ENCODE results near the gene ABCA8. TPM values are rescaled to one million over a fixed set of nuclear protein-coding genes. Genes with fewer than 3 reads are reported as not detected.

Gene ABCA8
- total and polyA plus RNA-seq, 2 experiments from 2014 or later: not detected

GRCh38 chr17:68927516-68927915 lies 27.7 kb downstream of the ABCA8 start (continued):
- TF ChIP-seq, protein P1, sequence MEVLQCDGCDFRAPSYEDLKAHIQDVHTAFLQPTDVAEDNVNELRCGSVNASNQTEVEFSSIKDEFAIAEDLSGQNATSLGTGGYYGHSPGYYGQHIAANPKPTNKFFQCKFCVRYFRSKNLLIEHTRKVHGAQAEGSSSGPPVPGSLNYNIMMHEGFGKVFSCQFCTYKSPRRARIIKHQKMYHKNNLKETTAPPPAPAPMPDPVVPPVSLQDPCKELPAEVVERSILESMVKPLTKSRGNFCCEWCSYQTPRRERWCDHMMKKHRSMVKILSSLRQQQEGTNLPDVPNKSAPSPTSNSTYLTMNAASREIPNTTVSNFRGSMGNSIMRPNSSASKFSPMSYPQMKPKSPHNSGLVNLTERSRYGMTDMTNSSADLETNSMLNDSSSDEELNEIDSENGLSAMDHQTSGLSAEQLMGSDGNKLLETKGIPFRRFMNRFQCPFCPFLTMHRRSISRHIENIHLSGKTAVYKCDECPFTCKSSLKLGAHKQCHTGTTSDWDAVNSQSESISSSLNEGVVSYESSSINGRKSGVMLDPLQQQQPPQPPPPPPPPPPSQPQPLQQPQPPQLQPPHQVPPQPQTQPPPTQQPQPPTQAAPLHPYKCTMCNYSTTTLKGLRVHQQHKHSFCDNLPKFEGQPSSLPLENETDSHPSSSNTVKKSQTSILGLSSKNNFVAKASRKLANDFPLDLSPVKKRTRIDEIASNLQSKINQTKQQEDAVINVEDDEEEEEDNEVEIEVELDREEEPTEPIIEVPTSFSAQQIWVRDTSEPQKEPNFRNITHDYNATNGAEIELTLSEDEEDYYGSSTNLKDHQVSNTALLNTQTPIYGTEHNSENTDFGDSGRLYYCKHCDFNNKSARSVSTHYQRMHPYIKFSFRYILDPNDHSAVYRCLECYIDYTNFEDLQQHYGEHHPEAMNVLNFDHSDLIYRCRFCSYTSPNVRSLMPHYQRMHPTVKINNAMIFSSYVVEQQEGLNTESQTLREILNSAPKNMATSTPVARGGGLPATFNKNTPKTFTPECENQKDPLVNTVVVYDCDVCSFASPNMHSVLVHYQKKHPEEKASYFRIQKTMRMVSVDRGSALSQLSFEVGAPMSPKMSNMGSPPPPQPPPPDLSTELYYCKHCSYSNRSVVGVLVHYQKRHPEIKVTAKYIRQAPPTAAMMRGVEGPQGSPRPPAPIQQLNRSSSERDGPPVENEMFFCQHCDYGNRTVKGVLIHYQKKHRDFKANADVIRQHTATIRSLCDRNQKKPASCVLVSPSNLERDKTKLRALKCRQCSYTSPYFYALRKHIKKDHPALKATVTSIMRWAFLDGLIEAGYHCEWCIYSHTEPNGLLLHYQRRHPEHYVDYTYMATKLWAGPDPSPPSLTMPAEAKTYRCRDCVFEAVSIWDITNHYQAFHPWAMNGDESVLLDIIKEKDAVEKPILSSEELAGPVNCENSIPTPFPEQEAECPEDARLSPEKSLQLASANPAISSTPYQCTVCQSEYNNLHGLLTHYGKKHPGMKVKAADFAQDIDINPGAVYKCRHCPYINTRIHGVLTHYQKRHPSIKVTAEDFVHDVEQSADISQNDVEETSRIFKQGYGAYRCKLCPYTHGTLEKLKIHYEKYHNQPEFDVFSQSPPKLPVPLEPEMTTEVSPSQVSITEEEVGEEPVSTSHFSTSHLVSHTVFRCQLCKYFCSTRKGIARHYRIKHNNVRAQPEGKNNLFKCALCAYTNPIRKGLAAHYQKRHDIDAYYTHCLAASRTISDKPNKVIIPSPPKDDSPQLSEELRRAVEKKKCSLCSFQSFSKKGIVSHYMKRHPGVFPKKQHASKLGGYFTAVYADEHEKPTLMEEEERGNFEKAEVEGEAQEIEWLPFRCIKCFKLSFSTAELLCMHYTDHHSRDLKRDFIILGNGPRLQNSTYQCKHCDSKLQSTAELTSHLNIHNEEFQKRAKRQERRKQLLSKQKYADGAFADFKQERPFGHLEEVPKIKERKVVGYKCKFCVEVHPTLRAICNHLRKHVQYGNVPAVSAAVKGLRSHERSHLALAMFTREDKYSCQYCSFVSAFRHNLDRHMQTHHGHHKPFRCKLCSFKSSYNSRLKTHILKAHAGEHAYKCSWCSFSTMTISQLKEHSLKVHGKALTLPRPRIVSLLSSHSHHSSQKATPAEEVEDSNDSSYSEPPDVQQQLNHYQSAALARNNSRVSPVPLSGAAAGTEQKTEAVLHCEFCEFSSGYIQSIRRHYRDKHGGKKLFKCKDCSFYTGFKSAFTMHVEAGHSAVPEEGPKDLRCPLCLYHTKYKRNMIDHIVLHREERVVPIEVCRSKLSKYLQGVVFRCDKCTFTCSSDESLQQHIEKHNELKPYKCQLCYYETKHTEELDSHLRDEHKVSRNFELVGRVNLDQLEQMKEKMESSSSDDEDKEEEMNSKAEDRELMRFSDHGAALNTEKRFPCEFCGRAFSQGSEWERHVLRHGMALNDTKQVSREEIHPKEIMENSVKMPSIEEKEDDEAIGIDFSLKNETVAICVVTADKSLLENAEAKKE (CRISPR knock-in tag; IDR thresholded peaks at IDR 0.05): no peak
- TF ChIP-seq STAT1 (IDR thresholded peaks at IDR 0.05; ENCODE audit: unreplicated experiment) (no peak), POLR2AphosphoS5 (IDR thresholded peaks at IDR 0.05; ENCODE audit: low read depth) (no peak), CTCF (conservative IDR thresholded peaks at IDR 0.05; ENCODE audit: low read depth in 2 of 2) (no peak)

DNA sequence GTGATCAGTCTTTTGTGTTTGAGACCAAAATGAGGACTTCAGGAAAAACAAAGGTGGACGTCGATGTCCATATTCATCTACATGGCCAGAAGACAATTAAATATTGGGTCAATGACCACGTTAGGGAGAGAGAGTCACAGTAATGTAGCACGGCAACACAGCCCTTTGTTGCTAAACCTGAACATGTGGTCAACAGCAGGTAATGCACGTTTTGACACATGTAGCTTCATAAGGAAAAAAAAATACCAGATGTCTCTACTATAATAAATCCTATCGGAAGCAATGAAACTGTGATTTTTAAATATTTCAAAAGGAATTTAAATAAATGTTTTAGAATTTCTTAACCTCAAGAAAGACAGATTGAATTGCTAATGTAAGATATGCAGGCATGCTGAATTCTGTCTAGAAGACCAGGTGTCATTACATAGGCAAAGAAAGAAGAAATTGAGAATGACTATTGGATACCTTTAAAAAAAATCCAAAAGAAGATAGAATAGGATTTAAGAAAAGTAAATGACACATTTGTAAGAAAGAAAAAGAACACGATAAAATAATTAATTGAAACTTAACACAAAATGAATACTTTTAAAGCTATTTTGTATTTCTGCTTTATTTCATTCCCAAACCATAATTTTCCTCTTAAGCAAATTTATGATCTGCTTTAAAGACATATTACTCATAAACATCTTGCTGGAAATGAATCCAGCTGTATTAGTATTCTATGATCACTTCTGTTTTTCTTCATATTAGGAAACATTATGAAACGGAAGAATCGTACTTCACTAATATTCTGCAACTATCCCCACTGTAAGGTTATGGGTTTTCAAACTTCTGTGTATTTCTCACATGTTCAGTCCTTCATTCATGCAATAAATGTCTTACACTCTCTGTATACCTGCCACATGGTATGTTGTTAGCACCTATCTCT lies 30.1 kb downstream of the ABCA8 start:
- Mint-ChIP-seq H3K27ac (no peak overlapping the region), H3K4me1 (peaks cover 16% of the 10 kb centered on the region), H3K27me3 (ENCODE audit: insufficient read depth, low read depth, poor library complexity) (no peaks in the 10 kb centered on the region), H3K4me3 (no peak overlapping the region), H3K9me3 (peaks cover under 1% of the 10 kb centered on the region; the same call in 2 of the 3 replicates), H3K36me3 (ENCODE audit: low read depth) (no peaks in the 10 kb centered on the region)
- ATAC-seq (no peak), DNase-seq (ENCODE audit: low spot score) (no peak)
- peak overlapping the region; percentile 67; the same call in 1 of the 2 replicates for H2AFZ ChIP-seq
- no peaks in the 10 kb centered on the region for H3K36me3 ChIP-seq (ENCODE audit: insufficient read depth)
- no peak overlapping the region for H3K4me3 ChIP-seq
- H3K9me2 ChIP-seq (ENCODE audit: insufficient read depth): no peaks in the 10 kb centered on the region
- H3K27ac ChIP-seq (ENCODE audit: low read depth): no peak overlapping the region
- H3K4me2 ChIP-seq: 0 out of 2 replicates have a peak overlapping the region, but pooled peaks have one; percentile 7
- no peaks in the 10 kb centered on the region for H3F3A ChIP-seq (replicated peaks; ENCODE audit: low read depth)
- no peaks in the 10 kb centered on the region for H3K27me3 ChIP-seq (ENCODE audit: insufficient read depth)
- peaks cover 28% of the 10 kb centered on the region for H3K4me1 ChIP-seq (ENCODE audit: insufficient read depth)
- H3K79me2 ChIP-seq (replicated peaks; ENCODE audit: insufficient read depth): no peaks in the 10 kb centered on the region
- H4K20me1 ChIP-seq (replicated peaks; ENCODE audit: insufficient read depth): no peaks in the 10 kb centered on the region
- TF ChIP-seq EZH2phosphoT487 (IDR thresholded peaks at IDR 0.05; ENCODE audit: unreplicated experiment) (no peak), REST (IDR thresholded peaks at IDR 0.05; ENCODE audit: unreplicated experiment) (no peak)

Measured in GM23338 (cell line).